Measurements from ENCODE around the gene HIPK1.

Gene HIPK1

DNA sequence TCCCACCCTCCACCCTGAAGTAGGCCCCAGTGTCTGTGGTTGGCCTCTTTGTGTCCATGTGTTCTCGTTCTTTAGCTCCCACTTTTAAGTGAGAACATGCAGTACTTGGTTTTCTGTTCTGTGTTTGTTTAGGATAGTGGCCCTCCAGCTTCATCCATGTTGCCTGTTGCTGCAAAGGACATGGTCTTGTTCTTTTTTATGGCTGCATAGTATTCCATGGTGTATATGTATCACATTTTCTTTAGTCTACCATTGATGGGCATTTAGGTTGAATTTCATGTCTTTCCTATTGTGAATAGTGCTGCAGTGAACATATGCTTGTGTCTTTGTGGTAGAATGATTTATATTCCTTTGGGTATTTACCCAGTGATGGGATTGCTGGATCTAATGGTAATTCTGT is 6.1 kb downstream of the HIPK1 start:
- Histone ChIP-seq H3K4me3 (ENCODE audit: low read depth, low read length) (no peak overlapping the region), H3K9me3 (ENCODE audit: severe bottlenecking) (no peaks in the 10 kb centered on the region), H3K27ac (no peak overlapping the region), H3K36me3 (peaks cover 4% of the 10 kb centered on the region; the same call in 1 of the 2 replicates), H3K27me3 (ENCODE audit: insufficient read depth, low read depth, severe bottlenecking) (no peaks in the 10 kb centered on the region)
- TF ChIP-seq, protein P1, sequence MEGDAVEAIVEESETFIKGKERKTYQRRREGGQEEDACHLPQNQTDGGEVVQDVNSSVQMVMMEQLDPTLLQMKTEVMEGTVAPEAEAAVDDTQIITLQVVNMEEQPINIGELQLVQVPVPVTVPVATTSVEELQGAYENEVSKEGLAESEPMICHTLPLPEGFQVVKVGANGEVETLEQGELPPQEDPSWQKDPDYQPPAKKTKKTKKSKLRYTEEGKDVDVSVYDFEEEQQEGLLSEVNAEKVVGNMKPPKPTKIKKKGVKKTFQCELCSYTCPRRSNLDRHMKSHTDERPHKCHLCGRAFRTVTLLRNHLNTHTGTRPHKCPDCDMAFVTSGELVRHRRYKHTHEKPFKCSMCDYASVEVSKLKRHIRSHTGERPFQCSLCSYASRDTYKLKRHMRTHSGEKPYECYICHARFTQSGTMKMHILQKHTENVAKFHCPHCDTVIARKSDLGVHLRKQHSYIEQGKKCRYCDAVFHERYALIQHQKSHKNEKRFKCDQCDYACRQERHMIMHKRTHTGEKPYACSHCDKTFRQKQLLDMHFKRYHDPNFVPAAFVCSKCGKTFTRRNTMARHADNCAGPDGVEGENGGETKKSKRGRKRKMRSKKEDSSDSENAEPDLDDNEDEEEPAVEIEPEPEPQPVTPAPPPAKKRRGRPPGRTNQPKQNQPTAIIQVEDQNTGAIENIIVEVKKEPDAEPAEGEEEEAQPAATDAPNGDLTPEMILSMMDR (IDR thresholded peaks at IDR 0.05; ENCODE audit: low read depth, low read length), result no peak
- no peak for DNase-seq

GRCh38 chr1:113935970-113936369 is 6.8 kb downstream of the HIPK1 start:
- TF ChIP-seq, protein P1 (IDR thresholded peaks at IDR 0.05; ENCODE audit: low read depth, low read length), result no peak
- H3K4me3 ChIP-seq (ENCODE audit: low read depth, low read length), result no peak overlapping the region
- peaks cover 12% of the 10 kb centered on the region for H3K36me3 ChIP-seq
- no peaks in the 10 kb centered on the region for H3K27me3 ChIP-seq (ENCODE audit: insufficient read depth, low read depth, severe bottlenecking)
- H3K9me3 ChIP-seq (ENCODE audit: severe bottlenecking), result no peaks in the 10 kb centered on the region
- no peak overlapping the region for H3K27ac ChIP-seq
- DNase-seq, result no peak

GRCh38 chr1:113937146-113937545 is 8.0 kb downstream of the HIPK1 start:
- Histone ChIP-seq H3K27me3 (ENCODE audit: insufficient read depth, low read depth, severe bottlenecking) (no peaks in the 10 kb centered on the region), H3K27ac (no peak overlapping the region), H3K9me3 (ENCODE audit: severe bottlenecking) (no peaks in the 10 kb centered on the region), H3K4me3 (ENCODE audit: low read depth, low read length) (no peak overlapping the region), H3K36me3 (peaks cover 24% of the 10 kb centered on the region)
- TF ChIP-seq, protein P1 (IDR thresholded peaks at IDR 0.05; ENCODE audit: low read depth, low read length), result no peak
- DNase-seq, result no peak

- Histone ChIP-seq H3K27ac (peak overlapping the region; percentile 72), H3K36me3 (peaks cover 34% of the 10 kb centered on the region), H3K27me3 (ENCODE audit: insufficient read depth, low read depth, severe bottlenecking) (no peaks in the 10 kb centered on the region), H3K4me3 (ENCODE audit: low read depth, low read length) (no peak overlapping the region), H3K9me3 (ENCODE audit: severe bottlenecking) (no peaks in the 10 kb centered on the region)
- TF ChIP-seq, protein P1 (IDR thresholded peaks at IDR 0.05; ENCODE audit: low read depth, low read length), result no peak
- peak; percentile 65 for DNase-seq
These were observed 9.1 kb downstream of the HIPK1 start for GRCh38 chr1:113938192-113938591.

GRCh38 chr1:113940365-113941244 is 11.5 kb downstream of the HIPK1 start:
- Histone ChIP-seq H3K27ac (peak overlapping the region; percentile 33), H3K9me3 (ENCODE audit: severe bottlenecking) (no peaks in the 10 kb centered on the region), H3K36me3 (peaks cover 47% of the 10 kb centered on the region), H3K27me3 (ENCODE audit: insufficient read depth, low read depth, severe bottlenecking) (no peaks in the 10 kb centered on the region), H3K4me3 (ENCODE audit: low read depth, low read length) (no peak overlapping the region)
- TF ChIP-seq, protein P1 (IDR thresholded peaks at IDR 0.05; ENCODE audit: low read depth, low read length), result no peak
- DNase-seq, result no peak

Data from WERI-Rb-1 (cell line).